GM12873 (cell line): ENCODE data around the gene PRDM15.
A peak's percentile ranks its signal among the peaks of the same experiment; 100 is the strongest.

Experiments used
- CTCF ChIP-seq: IDR thresholded peaks from 2 replicates; pipeline ENCODE4 v1.5.1; 2012; ENCODE audit warnings: low read depth, mild to moderate bottlenecking, moderate library complexity, low read length, control low read depth; ENCODE audit not compliant: insufficient read depth; ENCODE audit errors: missing control alignments

PRDM15 gene

GRCh38 chr21:41883582-41883981 is 4.4 kb upstream of the PRDM15 start:
- TF ChIP-seq CTCF, result no peak

- TF ChIP-seq CTCF, result no peak
Observed at GRCh38 chr21:41881051-41881450, 1.9 kb upstream of the PRDM15 start.

GRCh38 chr21:41880153-41880552 is 1.0 kb upstream of the PRDM15 start:
- TF ChIP-seq CTCF, result no peak

GRCh38 chr21:41878831-41879189 is 334 bp downstream of the PRDM15 start:
- no peak for TF ChIP-seq CTCF

GRCh38 chr21:41877901-41878830 is 978 bp downstream of the PRDM15 start:
- TF ChIP-seq CTCF, result no peak

- TF ChIP-seq CTCF, result peak; percentile 27
Observed at GRCh38 chr21:41876928-41877652, 2.1 kb downstream of the PRDM15 start.

GRCh38 chr21:41876396-41876795 is 2.7 kb downstream of the PRDM15 start:
- TF ChIP-seq CTCF, result no peak
